HG03159 (cell line): Measurements from ENCODE around the gene PLEKHG2.
"Not testable (repeated sequence)": the region's sequence is repeated elsewhere in the genome, so short reads cannot be mapped to it uniquely, and the experiment has no call there.

ENCODE experiments used
- ATAC-seq: cut with Tn5 transposase; IDR thresholded peaks from one replicate; pipeline ENCODE4 v1.9.1; 2021; ENCODE audit warnings: mild to moderate bottlenecking, moderate library complexity; ENCODE audit not compliant: unreplicated experiment

PLEKHG2 gene

DNA sequence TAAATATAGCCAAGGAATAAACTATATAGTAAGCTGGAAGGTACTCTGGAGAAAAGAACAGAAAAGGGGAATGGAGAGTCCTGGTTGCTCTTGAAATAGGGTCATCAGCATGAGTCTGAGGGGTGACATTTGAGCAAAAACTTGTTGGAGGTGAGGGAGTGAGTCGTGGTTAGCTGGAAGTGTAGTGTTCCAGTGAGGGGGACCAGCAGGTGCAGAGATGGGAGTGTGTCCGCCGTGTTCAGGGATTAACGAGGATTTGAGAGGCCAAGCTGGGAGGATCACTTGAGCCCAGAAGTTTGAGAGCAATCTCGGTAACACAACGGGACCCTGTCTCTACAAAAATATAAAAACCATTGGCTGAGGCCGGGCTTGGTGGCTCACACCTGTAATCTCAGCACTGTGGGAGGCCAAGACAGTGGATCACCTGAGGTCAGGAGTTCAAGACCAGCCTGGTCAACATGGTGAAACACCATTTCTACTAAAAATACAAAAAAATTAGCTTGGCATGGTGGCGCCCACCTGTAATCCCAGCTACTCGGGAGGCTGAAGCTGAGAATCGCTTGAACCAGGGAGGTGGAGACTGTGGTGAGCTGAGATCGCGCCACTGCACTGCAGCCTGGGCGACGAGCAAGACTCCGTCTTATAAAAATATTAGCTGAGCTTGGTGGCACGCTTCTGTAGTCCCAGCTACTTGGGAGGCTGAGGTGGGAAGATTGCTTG lies 34.1 kb downstream of the PLEKHG2 start:
- ATAC-seq: no peak

DNA sequence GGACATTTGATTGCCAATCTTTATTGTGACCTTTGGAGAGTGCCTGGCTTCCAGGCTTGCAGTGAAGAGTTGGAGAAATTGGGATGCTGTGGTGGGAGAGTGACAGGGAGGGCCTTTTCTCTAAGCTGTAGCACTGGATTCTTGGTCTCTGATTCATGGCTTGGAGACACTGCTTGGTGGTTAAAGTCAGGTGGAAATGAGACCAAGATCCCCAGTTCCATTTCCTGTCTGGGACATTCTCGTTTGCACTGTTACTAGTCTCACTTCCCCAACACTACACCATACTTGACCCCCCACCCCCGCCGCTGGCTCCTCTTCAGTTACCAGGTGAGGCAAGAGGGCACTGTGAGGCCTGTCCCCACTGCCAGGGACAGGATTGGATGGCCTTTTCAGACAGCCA lies 35.8 kb downstream of the PLEKHG2 start:
- no peak for ATAC-seq

DNA sequence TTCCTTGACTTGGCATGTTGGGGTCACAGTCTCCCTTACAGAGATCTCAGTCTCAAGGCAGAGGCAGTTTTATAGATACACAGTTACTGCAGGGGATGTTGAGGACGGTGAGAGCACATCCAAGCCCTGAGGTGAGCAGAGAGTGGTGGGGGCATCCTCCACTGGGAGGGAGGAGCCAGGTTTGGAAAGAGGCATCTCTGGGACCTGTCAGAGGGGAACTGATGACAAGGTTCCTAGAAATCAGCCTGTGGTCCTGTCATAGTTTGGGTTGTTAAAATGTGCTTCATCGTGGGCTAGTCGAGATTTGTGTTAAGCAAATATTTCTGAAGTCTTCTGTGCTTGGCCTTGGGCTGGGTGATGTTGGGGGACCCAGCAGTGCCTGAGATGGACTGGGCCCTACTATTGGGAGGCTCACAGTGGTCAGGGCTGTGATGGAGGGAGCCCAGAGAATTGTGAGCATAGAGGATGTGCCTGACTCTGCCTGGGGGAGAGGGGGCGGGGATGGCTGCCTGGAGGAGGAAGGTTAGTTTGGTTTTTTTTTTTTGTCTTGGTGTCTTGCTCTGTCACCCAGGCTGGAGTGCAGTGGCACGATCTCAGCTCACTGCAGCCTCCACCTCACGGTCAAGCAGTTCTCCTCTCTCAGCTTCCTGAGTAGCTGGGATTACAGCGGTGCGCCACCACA lies 36.8 kb downstream of the PLEKHG2 start:
- ATAC-seq: no peak

DNA sequence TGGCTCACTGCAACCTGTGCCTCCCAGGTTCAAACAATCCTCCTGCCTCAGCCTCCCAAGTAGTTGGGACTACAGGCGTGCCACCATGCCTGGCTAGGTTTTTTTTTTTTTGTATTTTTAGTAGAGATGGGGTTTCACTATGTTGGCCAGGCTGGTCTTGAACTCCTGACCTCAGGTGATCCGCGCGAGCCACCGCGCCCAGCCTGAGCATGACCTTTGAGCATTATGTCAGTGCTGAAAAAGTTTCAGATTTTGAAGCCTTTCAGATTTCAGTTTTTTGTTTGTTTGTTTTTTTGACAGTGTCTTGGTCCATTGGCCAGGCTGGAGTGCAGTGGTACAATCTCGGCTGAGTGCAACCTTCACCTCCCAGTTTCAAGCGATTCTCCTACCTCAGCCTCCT lies 38.8 kb downstream of the PLEKHG2 start:
- not testable (repeated sequence) for ATAC-seq

DNA sequence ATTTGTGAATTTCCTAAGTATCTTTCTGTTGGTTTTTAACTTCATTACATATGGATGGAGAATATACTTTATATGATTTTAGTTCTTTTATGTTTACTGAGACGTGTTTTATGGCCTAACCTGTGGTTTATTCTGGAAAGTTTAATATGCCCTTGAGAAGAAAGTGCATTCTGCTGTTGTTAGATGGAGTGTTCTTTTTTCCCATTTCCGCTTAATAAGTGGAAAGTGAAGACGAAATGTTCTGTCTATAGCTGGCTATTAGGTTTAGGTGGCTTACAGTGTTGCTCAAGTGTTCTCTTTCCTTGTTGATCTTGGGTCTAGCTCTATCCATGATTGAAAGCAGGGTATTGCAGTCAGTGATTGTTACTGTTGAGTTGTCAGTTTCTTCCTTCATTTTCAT lies 50.9 kb downstream of the PLEKHG2 start:
- no peak for ATAC-seq

DNA sequence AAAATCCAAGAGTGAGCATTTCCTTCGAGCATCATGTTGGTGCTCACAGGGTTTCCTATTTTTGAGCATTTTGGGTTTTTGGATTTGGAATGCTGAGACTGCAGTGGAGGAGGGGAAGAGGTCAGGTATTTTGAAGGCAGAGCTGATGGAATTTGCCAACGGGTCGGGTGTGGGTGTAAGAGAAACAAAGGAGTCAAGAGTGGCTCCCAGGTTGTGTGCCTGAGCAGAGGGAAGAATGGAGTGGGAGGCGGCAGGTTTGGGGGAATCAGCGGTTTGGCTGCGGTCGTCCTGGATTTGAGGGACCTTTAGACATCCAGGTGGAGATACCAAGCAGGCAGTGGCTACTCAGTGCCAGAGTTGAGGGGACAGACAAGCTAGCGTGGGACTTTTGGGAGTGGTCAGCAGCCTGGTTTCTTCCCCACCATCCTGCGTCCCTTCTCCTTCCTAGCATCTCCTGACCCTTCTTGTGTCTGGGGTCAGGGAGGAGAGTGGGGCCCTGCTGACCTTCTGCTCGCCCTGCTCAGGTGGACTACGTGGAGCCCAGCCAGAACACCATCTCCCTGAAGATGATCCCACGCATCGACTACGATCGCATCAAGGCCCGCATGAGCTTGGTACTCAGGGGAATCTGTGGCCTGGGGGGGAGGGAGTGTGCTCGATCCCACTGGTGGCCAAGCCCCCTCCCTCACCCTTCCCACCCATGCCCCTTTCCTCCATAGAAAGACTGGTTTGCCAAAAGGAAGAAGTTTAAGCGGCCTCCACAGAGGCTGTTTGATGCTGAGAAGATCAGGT lies 53.7 kb downstream of the PLEKHG2 start:
- ATAC-seq: no peak

DNA sequence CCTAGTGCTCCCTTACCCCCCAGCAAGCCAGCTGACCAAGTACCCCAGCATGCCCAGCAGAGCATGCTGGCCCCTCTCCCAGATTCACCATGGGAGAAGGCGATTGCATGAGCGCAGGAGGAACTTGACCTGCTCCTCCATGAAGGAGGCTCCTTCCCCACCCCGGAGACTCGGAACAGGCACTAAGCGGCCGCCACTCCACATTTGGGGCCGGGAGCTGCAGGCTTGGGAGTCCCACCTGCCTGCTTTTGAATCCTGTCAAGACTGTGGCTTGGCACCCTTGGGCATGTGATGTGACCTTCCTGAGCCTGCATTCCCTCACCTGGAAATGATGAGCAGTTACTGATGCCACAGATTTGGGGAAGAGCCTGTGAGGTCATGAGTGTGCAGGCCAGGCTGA lies 55.5 kb downstream of the PLEKHG2 start:
- ATAC-seq: no peak

DNA sequence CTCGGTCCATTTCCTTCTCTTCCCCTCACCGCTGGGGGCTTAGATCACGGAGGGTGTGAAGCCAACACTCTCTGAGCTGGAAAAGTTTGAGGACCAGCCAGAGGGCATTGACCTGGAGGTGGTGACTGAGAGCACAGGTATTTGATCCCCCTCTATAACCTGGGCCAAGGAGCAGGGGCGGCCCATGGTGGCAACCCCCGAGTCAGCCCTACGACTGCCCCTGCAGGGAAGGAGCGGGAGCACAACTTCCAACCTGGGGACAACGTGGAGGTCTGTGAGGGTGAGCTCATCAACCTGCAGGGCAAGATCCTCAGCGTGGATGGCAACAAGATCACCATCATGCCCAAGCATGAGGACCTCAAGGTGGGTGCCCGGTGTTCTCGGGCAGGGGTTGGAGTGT lies 56.6 kb downstream of the PLEKHG2 start:
- ATAC-seq: no peak

DNA sequence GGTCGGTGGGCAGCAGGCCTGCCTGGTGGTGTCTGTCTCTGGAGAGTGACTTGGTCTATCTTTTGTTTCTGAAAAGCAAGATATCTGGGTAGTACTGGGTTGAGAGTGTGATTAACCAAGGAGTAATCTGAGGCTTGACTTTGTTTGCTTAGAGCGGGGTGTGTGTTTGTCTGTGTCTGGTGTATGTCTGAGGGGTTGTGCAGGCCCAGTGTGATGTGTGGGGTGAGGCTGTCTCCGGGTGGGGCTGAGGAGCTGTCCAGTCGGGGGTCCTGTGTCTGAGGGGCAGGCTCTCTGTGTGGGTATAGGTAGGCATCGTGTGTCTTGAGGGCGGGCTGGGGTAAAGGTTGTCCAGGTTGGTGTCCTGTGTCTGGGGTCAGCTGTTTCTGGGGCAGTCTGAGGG lies 57.1 kb downstream of the PLEKHG2 start:
- ATAC-seq: no peak

DNA sequence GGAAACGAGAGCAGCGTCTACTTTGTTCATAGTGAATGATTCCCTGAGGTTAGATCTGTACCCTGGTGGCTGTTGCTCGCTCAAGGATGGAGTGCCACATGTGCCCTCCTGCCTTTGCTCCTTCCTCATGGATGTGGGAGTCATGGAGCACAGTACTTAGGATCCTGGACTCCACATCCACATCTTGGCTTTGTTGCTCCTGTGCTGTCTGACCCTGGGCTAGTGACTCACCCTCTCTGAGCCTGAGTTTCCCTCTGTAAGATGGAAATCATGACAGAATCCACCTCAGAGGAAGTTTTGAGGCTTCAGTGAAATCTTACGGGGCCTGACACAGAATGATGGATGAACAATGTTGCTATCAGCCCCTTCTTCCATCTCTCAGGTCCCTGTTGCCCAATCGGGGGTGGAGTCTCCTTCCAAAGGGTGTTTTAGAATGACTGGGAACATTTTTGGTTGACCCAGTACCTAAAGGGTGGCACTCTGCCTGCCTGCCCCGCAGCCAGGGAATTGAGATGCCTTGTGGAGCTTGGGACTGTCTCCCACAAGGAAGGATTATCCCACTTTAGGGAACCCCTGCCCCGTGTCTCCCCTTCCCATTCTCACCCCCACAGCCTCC lies 58.4 kb downstream of the PLEKHG2 start:
- ATAC-seq: no peak

DNA sequence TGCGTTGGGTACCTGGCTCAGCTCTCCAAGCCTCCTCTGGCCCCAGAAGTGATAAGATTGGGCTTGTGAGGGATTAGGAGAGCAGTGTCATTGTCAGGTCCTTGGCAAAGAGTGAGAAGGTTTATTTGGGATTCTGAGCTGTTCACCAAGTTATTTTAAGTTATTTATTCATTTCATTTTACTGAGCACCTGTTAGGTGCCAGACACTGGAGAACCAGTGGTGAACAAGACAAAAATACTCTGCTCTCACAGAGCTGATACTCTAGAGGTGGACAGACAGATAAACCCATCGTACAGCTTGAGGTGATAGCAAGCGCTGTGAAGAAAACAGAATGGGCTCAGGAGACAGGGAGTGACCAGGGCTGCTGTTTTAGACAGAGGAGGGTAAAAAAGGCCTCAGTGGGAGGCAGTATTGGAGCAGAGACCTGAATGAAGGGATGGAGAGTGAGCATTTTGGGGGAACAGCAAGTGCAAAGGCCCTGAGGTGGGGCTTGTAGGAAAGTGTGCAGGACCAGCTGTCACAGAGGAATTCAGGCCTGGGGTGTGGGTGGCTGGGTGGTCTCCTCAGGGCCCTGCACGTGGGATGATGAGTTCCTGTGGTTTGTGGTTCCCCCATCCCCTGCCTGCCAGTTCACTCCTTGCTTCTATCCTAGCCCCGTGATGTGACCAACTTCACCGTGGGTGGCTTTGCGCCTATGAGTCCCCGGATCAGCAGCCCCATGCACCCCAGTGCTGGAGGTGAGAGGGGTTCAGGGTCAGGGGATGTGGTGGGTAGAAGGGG lies 59.5 kb downstream of the PLEKHG2 start:
- no peak for ATAC-seq

DNA sequence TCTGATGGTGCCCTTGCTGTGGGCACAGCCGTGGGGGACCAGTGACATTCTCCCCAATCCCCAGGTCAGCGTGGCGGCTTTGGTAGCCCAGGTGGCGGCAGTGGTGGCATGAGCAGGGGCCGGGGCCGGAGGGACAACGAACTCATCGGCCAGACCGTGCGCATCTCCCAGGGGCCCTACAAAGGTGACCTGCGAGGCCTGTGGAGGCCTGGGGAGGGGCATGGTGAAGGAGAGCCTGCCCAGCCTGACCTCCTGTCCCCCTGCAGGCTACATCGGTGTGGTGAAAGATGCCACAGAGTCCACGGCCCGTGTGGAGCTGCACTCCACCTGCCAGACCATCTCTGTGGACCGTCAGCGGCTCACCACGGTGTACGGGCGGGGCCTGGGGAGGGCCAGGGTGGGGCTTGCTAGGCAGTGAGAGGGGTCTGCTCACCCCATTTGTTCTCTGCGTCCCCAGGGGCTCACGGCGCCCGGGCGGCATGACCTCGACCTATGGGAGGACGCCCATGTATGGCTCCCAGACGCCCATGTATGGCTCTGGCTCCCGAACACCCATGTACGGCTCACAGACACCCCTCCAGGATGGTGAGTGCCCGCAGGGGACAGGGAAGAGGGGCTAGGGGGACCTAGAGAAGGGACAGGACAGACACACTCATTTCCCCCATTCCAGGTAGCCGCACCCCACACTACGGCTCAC lies 60.4 kb downstream of the PLEKHG2 start:
- no peak for ATAC-seq

DNA sequence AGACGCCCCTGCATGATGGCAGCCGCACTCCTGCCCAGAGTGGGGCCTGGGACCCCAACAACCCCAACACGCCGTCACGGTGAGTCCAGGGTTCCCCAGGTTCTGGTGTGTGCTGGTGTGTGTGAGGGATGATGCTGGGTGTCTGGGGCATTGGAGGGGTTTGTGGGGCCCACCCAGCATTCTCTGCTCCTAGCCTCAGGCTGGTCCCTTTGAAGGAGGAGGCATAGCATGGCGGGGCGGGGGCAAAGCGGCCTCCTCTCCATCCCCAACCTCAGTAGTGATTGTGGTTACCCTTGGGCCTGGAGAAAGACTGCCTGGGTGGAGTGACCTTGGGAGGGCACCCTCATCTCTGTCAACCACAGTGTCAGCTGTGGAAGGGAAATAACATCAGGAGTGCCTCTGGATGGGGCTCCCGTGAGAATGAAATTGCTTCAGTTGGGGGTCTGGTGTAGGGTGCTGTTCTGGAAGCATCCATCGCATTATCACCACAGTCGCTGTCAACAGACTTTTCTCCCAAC lies 61.0 kb downstream of the PLEKHG2 start:
- no peak for ATAC-seq

DNA sequence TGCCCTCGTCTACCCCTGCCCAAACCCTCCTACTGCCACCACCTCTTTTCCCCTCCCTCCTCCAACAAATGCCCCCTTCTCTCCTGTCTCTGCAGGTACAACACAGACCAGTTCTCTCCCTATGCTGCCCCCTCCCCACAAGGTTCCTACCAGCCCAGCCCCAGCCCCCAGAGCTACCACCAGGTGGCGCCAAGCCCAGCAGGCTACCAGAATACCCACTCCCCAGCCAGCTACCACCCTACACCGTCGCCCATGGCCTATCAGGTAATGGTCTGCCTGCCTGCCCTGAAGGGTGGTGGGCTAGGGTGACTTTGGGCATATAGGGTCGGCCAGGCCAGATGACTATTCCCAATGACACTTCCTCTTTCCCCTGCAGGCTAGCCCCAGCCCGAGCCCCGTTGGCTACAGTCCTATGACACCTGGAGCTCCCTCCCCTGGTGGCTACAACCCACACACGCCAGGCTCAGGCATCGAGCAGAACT lies 61.7 kb downstream of the PLEKHG2 start:
- no peak for ATAC-seq

DNA sequence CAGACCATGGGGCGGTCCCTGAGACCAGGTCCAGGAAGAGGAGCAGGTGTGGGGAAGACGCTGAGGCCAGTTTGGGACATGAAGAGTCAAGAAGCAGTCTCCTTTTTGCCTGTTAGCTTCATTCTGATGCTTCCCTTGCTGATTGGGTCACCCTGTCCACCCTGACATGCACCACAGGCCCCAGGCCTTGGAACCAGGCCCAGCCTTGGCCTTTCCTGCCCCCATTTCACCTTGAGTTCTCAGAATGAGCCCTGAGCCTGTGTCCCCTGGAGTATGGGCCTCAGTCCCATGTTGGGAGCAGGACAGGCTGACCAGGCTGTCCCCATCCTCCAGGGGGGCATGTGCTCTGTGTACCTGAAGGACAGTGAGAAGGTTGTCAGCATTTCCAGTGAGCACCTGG lies 63.3 kb downstream of the PLEKHG2 start:
- ATAC-seq: no peak
